Tongue (tissue), 2 donors: Measurements from ENCODE around the gene ARRB2. TPM values are rescaled to one million over a fixed set of nuclear protein-coding genes. Genes with fewer than 3 reads are reported as not detected.
"Not testable (repeated sequence)": the region's sequence is repeated elsewhere in the genome, so short reads cannot be mapped to it uniquely, and the experiment has no call there.

ENCODE experiments used
- DNase-seq: peaks from one replicate; pipeline ENCODE4 v3.0.0-alpha.2; 2015
- total RNA-seq: library from RNA; depleted of rRNA; stranded (reverse); fragments of >200 nt; gene quantifications from one replicate; pipeline ENCODE4 v1.2.3, GENCODE V29; 2014

The ARRB2 gene
- 14.6 TPM for total RNA-seq

DNA sequence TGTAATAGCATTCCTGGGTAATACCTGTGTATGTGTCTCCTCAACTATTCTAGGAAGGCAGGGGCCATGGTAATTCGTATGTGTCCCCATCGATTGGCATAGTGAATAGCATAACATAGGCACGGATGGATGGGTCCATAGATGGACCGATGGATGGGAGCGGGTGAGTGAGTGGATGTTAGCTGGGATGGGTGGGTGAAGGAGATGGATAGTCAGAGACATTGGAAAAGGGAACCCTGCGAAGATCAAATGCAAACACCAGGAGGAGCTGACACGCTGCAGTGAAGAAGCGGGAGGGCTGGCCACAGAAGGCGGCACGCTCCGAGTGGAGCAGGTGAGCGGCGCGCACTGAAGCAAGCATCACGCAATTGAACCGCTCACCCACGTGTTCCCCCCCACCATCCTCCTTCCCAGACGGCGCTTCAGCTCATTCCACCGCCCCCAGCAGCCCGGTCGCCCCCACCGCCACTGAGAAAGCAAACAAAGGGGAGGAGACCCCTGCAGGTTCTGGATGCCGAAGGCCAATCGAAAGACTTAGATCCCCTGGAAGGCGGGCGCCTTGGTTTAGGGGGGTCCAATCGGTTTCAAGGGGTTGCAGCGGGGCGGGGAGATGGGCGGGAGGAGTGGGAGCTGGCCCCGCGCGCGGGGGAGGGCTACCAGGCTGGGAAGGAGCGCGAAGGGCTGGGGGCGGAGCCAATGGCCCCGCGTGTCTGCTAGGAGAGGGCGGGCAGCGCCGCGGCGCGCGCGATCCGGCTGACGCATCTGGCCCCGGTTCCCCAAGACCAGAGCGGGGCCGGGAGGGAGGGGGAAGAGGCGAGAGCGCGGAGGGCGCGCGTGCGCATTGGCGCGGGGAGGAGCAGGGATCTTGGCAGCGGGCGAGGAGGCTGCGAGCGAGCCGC is at the start of gene ARRB2:
Gene ARRB2, plus strand, starts transcription at position 839 of the 899 bp plus-strand sequence. CDS start 90 bp downstream, outside the sequence.
- peak; percentile 99 for DNase-seq

DNA sequence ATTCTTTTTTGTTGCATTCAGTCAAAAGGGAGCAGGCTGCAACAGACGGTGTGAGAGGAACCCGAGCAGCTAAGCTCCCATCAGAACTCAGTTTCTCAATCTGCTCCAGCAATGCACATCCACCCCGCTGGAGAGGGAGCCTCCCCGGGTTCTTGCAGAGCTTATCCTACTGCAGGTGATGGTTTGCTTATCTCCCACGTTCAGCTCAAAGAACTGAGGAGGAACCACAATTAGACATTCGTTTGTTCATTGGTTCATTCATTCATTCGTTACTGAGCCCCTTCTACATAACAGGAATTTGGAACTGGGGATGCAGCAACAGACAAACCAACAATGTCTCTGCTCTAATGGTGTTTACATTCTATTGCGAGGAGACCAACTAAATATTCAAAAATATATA is 46.7 kb upstream of the ARRB2 start:
- no peak for DNase-seq

DNA sequence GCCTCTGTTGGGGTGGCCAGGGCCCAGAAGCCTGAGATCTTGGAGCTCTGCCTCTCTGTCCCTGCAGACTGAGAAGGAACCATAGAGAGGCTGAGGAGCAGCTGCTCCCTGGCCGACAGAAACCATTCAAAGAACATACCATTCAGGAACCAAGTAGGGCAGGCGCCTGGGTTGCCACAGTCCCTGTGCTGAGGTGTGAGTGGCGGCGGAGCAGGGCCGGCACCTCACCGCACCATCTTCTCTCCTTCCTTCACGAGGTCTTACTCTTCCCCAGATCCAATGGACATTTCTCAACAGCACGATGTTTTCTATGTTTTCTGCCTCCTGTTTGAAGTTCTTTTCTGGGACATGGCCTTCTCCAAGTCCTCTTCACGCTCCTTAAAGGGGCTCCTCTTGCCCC is 46.2 kb upstream of the ARRB2 start:
- DNase-seq = no peak

DNA sequence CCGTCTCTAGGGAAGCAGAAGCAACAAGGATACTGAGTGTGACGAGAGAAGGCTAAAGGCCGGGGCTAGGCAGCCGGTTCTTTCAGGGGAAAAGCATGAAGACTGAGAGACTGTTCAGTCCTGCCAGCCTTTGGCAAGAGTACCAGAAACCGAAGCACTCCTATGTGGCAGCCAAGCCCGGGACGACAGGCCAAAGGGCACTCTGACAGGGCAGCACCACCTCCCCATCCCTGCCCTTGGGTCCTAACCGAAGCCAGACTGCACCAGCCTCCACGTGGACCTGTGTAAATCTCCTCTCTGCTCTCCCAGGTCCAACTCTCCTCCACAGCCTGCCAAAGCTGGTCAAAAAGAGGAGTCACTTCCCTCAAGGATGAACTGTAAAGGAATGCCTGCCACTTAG is 45.4 kb upstream of the ARRB2 start:
- DNase-seq = no peak

DNA sequence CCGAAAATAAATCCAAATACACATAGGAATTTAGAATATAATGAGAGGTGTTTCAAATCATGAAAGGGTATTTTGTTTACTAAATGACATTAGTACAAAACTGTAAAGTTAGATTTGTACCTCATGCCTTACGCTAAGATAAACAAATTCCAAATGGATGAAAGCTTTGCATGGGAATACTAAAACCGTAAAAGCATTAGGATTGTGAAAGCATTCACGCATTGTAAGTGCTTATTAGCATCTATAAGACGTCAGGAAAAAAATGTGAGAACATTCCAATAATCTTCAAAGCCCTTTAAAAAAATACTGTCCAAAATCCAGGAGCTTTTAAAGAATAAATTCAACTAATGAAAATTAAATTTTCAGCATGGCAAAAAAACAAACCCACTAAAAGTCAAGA is 44.1 kb upstream of the ARRB2 start:
- no peak for DNase-seq

DNA sequence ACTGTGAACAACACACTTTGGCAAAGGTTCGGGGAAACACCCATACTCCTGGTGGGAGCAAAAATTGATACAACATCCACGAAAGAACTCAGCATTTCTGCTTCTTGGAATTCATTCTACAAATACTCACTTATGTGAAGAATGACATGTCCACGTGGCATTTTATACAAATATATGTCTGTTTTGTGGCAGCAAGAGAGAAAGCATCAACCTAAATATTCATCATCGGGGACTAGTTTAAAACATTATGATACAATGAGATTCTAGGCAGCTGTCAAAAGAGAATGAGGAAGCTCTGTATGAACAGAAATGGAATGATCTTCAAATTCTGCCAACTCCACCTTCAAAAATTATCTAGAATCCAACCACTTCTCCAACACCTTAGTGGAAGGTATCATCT is 43.3 kb upstream of the ARRB2 start:
- no peak for DNase-seq

DNA sequence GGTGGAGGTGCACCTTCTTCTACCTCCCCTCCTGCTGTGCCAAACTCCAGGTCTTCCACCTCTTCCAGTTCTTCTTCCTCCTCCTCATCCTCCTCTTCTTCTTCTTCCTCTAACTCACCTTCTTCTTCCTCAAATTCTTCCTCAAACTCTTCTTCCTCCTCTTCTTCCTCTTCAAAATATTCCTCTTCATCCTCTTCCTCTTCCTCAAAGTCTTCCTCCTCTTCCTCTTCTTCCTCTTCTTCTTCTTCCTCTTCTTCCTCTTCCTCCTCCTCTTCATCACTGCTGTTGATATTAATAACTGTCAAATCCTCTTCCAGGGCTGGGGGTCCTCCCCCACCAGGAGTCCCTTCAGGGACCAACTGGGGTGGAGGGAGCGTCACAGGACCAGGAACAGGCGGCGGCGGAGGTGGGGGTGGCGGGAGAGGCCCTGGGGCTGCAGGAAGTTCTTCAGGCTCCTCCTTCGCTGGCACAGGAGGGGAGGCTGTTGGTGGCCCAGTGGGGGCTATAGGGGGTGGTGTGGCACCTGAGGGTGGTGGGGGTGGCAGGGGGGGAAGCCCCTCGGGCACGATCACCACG is 38.3 kb upstream of the ARRB2 start:
- no peak for DNase-seq

DNA sequence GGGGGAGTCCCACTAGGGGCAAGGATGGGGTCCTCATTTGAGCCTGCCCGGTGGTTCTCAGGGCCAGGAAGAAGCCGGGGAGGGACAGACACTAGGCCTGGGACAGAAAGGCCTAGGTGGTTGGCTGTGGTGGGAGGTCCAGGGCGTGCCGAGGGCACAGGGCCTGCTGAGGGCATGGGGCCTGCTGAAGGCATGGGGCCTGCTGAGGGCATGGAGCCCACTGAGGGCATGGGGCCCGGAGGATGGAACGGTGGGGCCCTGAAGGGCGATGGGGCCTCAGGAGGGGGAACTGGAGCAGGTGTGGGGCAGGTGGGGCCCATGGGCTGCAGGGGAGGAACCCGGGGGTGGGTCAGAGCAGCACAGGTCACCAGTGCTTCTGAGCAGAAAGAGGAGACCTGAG is 37.7 kb upstream of the ARRB2 start:
- no peak for DNase-seq

DNA sequence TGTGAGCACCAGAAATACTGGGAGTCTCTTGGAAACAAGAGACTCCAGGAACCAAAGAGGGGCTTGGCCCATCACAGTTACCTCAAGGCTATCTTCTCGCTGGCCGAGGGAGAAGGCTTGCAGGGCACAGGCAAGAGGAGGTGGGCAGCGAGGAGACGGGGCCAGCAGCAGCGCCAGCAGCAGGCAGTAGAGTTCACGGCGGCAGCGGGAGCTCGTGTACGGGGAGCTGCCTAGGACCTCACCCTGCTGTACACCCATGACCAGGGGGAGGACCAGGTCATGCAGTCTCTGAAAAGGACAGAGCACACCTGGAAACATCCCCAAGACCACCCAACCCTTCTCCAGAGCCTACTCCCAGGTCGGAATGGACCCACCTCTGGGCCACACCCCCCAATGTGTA is 37.3 kb upstream of the ARRB2 start:
- DNase-seq = no peak

DNA sequence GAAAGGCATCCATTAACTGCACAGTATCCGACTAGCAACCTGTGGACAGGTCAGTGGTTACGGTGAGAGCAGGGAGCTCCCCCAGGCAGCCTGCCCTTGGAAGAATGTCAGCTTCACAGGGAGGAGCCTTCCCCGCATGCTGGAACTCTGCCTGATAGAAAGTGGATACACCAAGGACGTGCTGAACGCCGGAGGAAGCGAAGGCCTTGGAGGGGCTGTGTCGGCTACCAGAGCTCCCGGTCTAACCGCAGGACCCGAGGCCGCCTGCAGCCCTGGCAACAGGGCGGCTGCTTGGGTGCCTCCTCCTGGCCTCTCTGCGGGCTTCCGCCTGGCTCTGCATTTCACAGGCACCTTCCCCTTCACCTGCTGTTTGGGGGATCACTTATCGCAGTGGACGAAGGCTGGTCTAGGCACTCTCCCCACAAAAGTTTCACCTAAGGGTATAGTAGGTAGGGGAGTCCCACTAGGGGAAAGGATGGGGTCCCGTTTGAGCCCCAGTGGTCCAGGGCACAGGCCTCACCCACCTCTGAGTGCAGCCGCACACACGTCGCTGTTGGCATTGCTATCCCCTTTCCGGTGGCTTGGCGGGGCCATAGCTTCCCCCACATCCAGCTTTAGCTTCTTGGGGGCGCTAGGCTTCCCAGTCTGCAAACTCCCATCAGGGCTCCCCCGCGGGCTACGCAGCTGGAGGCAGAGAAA is 36.3 kb upstream of the ARRB2 start:
- DNase-seq = no peak

DNA sequence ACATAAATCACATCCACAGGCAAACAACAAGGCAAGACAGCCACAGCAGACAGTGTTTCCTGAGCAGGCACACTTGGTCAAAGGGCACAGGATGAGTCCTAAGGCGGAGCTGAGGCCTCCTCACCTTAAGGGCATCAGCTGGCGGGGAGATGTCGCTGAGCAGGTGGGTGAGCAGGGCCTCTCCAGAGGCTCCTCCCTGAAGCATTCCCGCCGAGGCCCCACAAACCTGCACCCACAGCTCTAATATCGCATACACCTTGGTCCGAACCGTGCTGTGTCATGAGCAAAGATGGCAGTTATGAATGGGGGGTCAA is 35.8 kb upstream of the ARRB2 start:
- no peak for DNase-seq

DNA sequence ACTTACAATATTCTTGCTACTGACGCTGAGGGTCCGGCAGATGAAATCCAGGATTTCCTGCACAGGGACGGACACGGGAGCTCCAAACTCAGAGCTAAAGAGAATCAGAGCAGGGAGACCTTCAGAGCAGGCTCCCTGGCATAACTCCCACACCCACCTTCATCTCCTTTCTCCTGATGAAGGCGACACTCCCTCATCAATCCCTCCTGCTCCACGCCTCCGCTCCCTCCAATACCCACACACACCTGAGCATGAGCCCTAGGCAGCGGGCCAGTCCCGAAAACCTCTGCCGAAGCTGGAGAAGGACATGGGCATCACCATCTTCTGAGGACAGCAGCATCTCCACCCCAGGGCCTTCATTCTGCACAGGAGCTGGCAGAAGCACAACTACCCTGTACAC is 34.6 kb upstream of the ARRB2 start:
- no peak for DNase-seq

DNA sequence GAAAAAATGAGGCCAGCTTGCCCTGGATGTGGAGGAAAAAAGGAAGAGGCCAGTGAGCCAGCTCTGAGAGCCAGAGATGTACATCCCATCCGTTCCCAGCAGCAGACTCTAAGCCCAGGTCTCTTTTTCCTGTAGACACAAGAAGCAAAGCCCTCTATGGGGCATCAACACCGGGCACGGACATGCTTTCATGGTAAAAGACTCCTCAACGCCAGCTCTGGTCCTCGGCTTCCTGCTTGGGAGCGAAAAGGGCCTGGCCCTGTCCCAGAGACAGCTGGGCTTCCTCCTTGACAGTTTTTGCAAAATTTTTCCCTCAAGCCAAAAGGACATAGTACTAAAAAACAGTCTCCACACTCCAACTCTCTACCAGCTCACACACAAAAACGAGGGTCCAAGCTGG is 33.6 kb upstream of the ARRB2 start:
- DNase-seq = no peak

DNA sequence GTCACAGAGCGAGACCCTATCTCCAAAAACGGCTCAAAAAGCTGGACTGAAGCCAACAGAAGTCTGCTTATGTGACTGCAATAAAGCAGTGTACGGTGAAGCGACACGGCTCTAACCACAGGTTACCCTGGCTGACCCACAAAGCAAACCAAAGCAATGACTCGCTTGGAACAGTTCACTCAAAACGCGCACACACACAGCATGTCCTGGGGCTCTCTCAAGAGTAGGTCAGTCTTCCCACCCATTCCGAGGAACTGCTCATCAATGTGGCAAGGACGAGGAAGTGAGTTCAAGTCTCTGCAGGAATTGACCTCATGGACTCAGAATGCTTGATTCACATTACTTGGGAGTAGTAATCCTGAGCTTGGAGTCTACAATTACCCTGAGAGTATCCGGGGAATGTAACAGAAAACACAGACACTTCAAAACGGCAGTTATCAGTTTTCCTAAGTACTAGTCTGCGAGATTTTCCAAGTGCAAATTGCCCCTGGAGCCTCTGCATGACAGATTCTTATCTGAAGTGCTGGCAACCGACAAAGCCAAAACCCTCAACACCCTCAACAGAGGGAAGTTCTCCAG is 31.9 kb upstream of the ARRB2 start:
- no peak for DNase-seq

DNA sequence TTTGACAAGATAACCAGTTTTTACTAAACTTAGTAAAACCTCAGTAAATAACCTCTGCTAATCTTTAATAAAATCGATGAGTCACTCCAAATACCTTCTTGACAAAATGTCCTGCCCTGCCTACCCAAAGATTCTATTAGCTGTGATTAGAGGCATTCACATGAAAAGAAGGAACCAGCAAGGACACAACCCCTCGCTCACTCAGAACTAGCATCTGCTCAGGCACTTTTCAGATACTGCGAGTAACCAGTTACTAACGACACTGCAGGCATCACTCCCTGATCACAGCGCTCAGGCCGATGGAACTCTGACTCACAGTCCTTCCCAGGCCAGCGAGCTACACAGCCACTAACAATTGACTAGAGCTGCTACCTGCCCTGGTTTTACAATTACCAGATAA is 30.8 kb upstream of the ARRB2 start:
- DNase-seq = no peak

DNA sequence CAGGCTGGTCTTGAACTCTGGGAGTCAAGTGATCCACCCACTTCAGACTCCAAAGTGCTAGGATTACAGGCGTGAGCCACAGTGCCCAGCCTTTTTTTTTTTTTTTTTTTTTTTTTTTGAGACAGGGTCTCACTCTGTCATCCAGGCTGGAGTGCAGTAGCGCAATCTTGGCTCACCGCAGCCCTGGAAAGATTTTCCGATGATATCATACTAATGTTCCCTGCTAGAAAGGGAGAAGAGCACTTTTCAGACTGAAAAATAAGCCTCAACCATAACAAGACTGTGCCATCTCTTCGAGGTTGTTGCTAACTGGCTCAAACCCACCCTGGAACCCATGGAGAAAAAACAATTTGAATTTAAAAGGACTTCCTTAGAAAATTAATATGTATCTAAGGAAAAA is 26.7 kb upstream of the ARRB2 start:
- DNase-seq = peak; percentile 16

DNA sequence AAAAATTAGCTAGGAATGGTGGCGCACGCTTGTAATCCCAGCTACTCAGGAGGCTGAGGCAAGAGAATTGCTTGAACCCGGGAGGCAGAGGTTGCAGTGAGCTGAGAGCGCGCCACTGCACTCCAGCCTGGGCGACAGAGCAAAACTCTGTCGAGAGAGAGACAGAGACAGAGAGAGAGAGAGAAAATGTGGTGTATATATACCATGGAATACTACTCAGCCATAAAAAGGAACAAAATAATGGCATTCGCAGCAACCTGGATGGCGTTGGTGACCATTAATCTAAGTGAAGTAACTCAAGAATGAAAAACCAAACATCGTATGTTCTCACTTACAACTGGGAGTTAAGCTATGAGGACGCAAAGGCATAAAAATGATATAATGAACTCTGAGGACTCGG is 20.6 kb upstream of the ARRB2 start:
- DNase-seq = not testable (repeated sequence)

DNA sequence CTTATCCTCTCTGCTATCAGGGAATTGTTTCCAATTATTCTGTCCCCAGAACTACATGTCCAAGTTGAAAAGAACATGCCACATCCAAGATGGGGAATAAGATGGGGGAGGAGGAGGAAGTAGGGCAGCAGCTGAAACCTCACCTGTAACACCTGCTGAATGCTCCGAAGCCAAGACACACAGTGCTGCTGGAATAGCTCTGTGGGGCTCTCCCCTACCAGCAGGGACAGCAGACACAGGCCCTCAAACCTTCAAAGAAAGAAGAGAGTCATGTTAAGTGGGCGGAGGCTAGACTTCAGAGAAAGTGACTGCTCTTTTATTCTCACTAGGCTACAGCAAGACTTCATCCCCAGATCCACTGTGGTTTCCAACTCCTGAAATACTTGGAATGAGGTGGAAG is 19.7 kb upstream of the ARRB2 start:
- DNase-seq = no peak

DNA sequence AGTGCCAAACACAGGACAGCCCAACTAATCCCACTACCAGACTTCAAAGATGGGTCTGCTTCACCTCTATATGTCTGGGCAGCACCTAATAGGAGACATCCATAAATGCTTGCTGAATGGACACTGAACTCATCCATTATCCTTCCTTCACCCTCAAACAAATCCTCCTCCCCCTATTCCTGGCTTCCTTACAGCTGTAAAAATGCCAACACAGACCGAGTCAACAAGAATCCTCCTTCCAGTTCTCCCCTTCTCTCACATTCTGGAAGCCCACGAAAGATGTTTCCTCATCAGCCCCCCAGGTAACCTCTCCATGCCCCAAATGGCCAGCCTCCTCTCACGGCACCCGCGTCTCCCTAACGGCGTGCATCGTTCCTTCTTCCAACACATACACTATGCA is 18.7 kb upstream of the ARRB2 start:
- DNase-seq = no peak

DNA sequence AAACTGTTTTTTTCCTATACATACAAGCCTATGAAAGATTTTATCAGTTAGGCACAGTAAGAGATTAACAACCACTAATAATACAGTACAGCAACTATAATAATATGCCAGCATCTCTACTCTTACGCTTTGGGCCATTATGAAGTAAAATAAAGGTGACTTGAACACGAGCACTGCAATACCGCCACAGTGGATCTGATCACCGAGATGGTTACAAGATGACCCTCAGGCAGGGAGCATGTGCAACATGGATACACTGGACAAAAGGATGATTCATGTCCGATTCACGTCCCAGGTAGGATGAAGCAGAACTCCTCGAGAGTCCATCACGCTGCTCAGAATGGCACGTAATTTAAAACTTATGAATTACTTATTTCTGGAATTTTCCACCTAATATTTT is 17.0 kb upstream of the ARRB2 start:
- DNase-seq = no peak

DNA sequence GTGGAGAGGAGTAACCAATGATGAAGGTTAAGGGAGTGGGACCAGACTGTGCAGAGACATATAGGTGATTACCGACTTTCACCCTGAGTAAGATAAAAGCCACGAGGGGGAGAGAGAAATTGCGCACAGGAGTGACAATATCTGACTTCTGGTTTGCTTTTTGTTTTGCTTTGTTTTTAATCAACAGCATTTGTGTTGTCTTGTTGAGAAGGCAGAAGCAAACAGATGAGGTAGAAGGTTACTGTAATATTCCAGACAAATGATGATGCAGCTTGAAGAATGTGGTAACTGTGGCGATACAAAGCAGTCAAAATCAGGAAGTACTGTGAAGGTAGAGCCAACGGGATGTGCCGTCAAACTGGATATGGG is 14.0 kb upstream of the ARRB2 start:
- no peak for DNase-seq

DNA sequence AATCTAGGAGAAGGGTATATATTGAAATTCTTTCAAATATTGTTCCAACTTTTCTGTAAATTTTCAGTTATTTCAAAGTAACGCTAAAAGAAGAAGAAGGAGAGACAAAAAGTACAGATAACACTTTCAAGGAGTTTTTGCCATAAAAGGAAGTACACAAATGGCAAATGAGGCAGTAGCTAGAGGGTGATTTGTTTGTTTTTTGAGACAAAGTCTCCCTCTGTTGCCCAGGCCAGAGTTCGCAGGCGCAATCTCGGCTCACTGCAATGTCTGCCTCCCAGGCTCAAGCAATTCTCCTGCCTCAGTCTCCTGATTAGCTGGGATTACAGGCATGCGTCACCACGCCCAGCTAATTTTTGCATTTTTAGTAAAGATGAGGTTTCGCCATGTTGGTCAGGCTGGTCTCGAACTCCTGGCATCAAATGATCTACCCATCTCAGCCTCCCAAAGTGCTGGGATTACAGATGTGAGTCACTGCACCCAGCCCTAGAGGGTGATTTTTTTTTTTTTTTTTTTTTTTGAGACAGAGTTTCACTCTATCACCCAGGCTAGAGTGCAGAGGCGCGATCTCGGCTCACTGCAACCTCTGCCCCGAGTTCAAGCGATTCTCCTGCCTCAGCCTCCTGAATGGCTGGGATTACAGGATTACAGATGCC is 10.9 kb upstream of the ARRB2 start:
- DNase-seq = not testable (repeated sequence)

DNA sequence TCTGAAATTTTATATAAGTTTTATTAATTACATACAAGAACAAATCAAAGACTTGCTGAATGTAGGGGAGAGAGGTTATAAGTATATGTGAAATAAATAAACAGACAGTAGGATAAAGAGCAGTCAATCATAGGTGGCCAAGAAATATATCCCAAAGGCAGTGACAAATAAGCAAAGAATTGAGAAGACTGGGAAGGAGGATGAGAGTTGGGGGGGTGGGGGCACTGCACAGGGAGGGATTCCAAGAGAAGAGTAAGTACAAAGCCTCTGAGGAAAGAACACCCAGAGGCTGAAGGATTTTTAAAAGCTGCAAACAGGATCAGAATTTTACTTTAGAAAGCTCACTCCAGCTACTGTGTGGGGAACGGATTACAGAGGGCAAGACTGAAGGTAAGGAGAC is 9.3 kb upstream of the ARRB2 start:
- DNase-seq = no peak
